GM13977 (cell line): ENCODE measurements around the gene ADM5.

Experiments used
- DNase-seq: peaks from one replicate; pipeline ENCODE4 v3.0.0; 2012; ENCODE audit warnings: low spot score
- in situ Hi-C: fragments of 300-500 bp; cut with MboI; formaldehyde crosslinking; loops from one replicate; pipeline ENCODE4 v1.12.0; 2022; ENCODE audit warnings: low sequenced_read_pairs, low pct_unique_long_range_greater_than_20kb, mixed read lengths, inconsistent platforms; ENCODE audit not compliant: unreplicated experiment
- TF ChIP-seq, protein P1 (sequence below): IDR thresholded peaks from 2 replicates; pipeline ENCODE4 v1.5.1; 2012; ENCODE audit warnings: mild to moderate bottlenecking, control low read depth; ENCODE audit not compliant: insufficient read depth; ENCODE audit errors: extremely low read depth, missing control alignments

Gene ADM5, protein sequence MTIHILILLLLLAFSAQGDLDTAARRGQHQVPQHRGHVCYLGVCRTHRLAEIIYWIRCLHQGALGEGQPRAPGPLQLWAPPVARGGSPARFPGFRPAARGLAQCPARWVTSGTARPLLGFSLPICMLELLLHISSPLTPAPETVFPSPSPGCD

DNA sequence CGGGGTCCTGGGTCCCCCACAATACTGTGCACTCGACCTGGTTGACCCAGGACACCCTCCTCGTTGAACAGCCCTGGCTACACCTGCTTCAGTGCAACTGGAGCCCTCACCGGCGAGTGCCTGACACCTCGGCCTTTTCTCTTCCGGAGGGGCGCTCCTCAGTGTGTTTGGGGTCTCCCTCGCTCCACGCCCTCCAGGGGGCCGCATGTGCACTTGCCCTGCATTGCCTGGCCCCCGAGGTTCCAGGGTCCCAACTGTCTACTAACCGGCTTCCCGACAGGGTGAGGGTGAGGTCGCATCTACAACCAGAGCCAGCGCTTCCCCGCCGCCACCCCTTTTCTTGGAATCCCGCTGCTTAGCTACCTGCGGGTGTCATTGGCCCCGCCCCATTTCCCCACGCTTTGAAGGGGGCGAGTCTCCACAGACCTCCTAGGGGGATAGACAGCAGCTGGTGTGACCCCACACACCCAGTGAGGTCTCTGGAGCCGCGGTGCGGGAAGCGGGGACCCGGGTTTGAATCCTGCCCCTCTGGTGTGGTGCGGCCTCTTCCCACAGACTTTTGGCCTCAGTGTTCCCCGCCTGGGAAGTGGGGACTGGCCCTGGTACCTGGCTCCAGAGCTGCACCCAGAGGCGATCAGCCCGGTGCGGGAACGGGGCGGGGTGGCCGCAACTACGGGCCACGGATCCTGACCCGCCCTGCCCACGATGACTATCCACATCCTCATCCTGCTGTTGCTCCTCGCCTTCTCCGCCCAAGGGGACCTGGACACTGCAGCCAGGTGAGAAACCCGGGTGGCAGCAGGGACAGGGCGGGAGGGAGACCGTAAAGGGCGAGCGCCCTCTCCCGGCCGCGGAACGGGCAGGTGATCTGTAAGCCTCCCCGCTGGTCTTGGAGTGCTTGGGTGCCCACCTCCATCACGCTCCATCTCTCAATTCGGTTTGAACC is at the start of gene ADM5:
Gene ADM5 (plus strand): TSS at position 462 of the 946 bp plus-strand sequence. CDS start 244 bp downstream, at position 706.
- TF ChIP-seq, protein P1, sequence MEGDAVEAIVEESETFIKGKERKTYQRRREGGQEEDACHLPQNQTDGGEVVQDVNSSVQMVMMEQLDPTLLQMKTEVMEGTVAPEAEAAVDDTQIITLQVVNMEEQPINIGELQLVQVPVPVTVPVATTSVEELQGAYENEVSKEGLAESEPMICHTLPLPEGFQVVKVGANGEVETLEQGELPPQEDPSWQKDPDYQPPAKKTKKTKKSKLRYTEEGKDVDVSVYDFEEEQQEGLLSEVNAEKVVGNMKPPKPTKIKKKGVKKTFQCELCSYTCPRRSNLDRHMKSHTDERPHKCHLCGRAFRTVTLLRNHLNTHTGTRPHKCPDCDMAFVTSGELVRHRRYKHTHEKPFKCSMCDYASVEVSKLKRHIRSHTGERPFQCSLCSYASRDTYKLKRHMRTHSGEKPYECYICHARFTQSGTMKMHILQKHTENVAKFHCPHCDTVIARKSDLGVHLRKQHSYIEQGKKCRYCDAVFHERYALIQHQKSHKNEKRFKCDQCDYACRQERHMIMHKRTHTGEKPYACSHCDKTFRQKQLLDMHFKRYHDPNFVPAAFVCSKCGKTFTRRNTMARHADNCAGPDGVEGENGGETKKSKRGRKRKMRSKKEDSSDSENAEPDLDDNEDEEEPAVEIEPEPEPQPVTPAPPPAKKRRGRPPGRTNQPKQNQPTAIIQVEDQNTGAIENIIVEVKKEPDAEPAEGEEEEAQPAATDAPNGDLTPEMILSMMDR: peak; percentile 68
- DNase-seq: peak; percentile 75
- in situ Hi-C loops: no loop called here

DNA sequence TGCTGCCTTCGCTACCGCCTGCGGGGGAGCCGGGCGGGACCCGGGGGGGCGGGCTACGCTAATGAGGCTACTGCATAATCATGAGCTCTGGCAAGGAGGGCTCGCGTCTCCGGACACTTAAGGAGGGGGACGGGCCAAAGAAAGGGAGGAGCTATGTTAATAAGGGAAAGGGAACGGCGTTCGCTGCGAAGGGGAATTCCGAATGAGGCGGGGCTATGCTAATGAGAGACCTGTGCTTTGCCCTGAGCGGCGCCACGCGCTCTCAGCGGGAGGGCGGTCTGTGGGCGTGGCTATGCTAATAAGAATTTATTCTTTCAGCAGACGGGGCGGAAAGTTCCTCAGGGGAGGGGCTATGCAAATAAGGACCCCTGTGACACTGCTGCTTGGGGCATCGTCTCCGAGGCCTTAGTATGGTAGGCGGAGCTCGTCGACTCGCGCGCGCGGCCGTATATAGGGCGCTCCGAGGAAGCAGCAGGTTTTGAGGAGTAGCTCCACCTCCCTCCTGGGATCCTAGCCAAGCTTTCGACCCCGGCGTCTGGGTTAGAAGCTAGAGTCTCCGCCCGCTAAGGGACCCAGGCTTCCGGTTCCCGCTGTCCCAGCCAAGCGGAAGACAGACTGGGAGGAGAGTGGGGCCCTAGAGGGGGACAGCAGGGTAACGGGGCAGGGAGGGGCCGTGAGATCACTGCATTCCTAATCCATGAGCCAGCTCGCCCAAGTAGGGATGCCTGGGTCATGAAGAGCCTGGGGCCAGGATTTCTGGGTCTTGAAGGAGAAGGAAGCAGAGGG is 49.1 kb upstream of the ADM5 start, which contains the start of gene RRAS:
Gene RRAS (minus strand): TSS at position 31 of the 786 bp plus-strand sequence. CDS start 45 bp downstream, outside the sequence.
- TF ChIP-seq, protein P1: no peak
- in situ Hi-C loops: no loop called here
- DNase-seq: peak; percentile 99

DNA sequence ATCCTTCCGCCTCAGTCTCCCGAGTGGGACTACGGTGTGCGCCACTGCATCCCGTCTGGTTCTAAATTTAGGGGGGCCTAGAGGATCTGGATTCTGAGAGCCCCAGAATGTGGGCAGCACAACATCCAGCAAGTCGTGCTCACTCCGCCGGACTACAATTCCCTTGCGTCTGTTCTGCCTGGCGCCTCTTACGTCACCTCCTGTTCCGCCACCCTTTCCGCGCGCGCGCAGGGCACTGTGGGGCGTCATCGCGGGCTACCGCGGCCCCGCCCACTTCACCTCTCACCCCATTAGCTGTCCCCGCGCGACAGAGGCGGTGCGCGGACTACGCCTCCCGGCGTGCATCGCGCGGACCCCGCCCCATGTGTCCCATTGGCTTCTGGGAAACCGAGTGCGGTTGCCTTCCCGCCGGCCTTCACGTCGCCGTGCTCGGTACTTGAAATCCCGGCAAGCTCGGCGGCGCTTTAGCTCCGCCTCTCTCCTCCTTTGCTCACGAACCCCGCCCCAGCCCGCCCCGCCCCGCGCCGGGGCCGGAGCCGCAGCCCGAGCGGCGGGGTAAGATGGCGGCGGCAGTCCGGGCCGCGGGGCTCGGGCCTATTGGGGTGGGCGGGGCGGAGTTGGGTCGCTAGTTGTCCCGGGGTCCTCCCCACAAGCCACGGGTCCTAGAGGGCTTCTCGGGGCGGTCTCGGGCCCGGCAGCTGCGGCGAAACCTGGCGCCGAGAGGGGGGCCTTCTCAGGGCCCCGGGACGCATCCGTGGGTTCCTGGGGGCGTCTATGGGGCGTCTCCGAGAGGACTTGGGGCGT is 47.5 kb upstream of the ADM5 start, which contains the start of gene SCAF1:
Gene SCAF1 (plus strand): TSS at position 522 of the 804 bp plus-strand sequence. CDS start 2,818 bp downstream, outside the sequence.
- TF ChIP-seq, protein P1: no peak
- DNase-seq: peak; percentile 99
- in situ Hi-C loops: no loop called here

DNA sequence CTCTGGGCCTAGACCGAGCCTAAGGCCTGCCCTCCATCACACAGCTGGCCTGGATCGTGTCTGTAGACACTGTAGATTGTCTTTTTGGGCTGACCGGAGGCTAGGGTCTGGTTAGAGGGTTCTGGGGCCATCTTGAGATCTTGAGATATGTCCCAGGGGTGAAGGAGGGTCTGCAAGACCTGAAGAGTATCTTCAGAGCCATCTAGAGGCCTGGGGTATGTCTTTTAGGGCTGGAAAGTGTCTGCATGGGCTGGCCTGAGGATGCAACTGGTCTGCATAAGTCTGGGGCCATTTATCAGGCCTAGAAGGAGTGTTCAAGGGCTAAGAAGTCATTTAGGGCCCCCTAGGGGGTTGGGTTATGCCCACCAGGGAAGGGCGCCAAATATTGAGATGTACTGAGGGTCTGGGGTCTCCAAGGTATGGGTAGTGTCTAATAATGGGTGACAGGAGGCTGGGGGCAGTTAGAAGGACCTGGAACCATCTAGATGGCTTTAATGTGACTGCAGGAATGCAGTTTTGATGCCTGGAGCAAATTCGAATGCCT is 46.8 kb upstream of the ADM5 start:
- TF ChIP-seq, protein P1: no peak
- DNase-seq: no peak
- in situ Hi-C loops: no loop called here

DNA sequence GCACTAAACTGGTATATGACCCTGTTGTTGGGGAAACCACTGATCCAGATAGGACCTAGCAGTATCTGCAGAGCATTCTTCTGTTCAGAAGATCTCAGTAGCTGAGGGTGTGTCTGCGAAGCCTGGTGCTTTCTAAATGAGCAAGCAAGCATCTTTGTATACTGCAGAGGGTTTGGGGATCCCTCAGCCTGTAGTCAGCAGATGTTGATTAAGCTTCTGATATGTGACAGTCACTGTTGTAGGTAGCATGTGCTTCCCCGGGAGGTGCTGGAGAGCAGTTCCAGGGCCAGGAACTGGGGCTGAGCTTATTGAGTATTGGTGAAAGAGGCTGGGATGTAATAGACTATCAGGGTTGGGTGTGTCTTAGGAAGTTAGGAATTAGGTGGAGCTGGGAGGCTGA is 45.9 kb upstream of the ADM5 start:
- in situ Hi-C loops: no loop called here
- TF ChIP-seq, protein P1: no peak
- DNase-seq: no peak
